Activated T-helper 1 cell treated with anti-CD3 and anti-CD28 coated beads, Interleukin-2, amount 50 U/mL, for 16 hours (primary cell): Measurements from ENCODE around the gene NKAIN2.
"Not testable (repeated sequence)": the region's sequence is repeated elsewhere in the genome, so short reads cannot be mapped to it uniquely, and the experiment has no call there.

Experiments used
- DNase-seq, 2 donors: peaks; one replicate each; pipeline ENCODE4 v3.0.0-alpha.2; 2020; ENCODE audit warnings: low read depth in 1 of 2, low spot score in 1 of 2

Gene NKAIN2

GRCh38 chr6:124668028-124668427 lies 864.4 kb downstream of the NKAIN2 start:
- no peak for DNase-seq

GRCh38 chr6:124669713-124670480 lies 866.2 kb downstream of the NKAIN2 start:
- no peak for DNase-seq

- DNase-seq = no peak
Observed at GRCh38 chr6:124670801-124671200, 867.1 kb downstream of the NKAIN2 start.

- no peak for DNase-seq
Observed at GRCh38 chr6:124671324-124671723, 867.7 kb downstream of the NKAIN2 start.

- no peak for DNase-seq
Observed at GRCh38 chr6:124674042-124674441, 870.4 kb downstream of the NKAIN2 start.

GRCh38 chr6:124676033-124676432 lies 872.4 kb downstream of the NKAIN2 start:
- DNase-seq = no peak

- DNase-seq = no peak
Observed at GRCh38 chr6:124677874-124678273, 874.2 kb downstream of the NKAIN2 start.

- DNase-seq = no peak
Observed at GRCh38 chr6:124679387-124679786, 875.7 kb downstream of the NKAIN2 start.

GRCh38 chr6:124682751-124683150 lies 879.1 kb downstream of the NKAIN2 start:
- no peak for DNase-seq

- DNase-seq = no peak
Observed at GRCh38 chr6:124683507-124683906, 879.8 kb downstream of the NKAIN2 start.

GRCh38 chr6:124684621-124685020 lies 881.0 kb downstream of the NKAIN2 start:
- no peak for DNase-seq

- no peak for DNase-seq
Observed at GRCh38 chr6:124688369-124688768, 884.7 kb downstream of the NKAIN2 start.

GRCh38 chr6:124694139-124694705 lies 890.6 kb downstream of the NKAIN2 start:
- DNase-seq = no peak

GRCh38 chr6:124699038-124699437 lies 895.4 kb downstream of the NKAIN2 start:
- no peak for DNase-seq

GRCh38 chr6:124703541-124703940 lies 899.9 kb downstream of the NKAIN2 start:
- DNase-seq = no peak

- DNase-seq = not testable (repeated sequence)
Observed at GRCh38 chr6:124712532-124712931, 908.9 kb downstream of the NKAIN2 start.

GRCh38 chr6:124714728-124715127 lies 911.1 kb downstream of the NKAIN2 start:
- DNase-seq = no peak

GRCh38 chr6:124719913-124720312 lies 916.2 kb downstream of the NKAIN2 start:
- DNase-seq = no peak

- DNase-seq = no peak
Observed at GRCh38 chr6:124721331-124721730, 917.7 kb downstream of the NKAIN2 start.

- no peak for DNase-seq
Observed at GRCh38 chr6:124722141-124722878, 918.6 kb downstream of the NKAIN2 start.

GRCh38 chr6:124723671-124724070 lies 920.0 kb downstream of the NKAIN2 start:
- no peak for DNase-seq

GRCh38 chr6:124737804-124738203 lies 934.1 kb downstream of the NKAIN2 start:
- not testable (repeated sequence) for DNase-seq
